SK-N-MC (cell line): ENCODE data around the gene VEZF1.
"Not testable (repeated sequence)": the region's sequence is repeated elsewhere in the genome, so short reads cannot be mapped to it uniquely, and the experiment has no call there.

Experiments used
- DNase-seq: peaks from one replicate; pipeline ENCODE4 v3.0.0-alpha.2; 2011; ENCODE audit warnings: low read depth, low spot score
- H3K27ac ChIP-seq: fragments of 200-600 bp; sonication (generic); 2 replicates; pipeline ENCODE4 v1.5.1; 2016; ENCODE audit warnings: mixed run types
- H3K36me3 ChIP-seq: fragments of 200-600 bp; sonication (generic); 2 replicates; pipeline ENCODE4 v1.6.1; 2017; ENCODE audit warnings: antibody characterized with exemption, low read length, mixed read lengths; ENCODE audit not compliant: insufficient read depth
- H3K4me3 ChIP-seq: fragments of 200-600 bp; sonication (generic); 2 replicates; pipeline ENCODE4 v1.5.1; 2016
- H3K9ac ChIP-seq: fragments of 200-600 bp; sonication (generic); 2 replicates; pipeline ENCODE4 v1.8.0; 2017; ENCODE audit warnings: mixed run types, mixed read lengths; ENCODE audit not compliant: insufficient read length
- H3K9me3 ChIP-seq: fragments of 200-600 bp; sonication (generic); 2 replicates; pipeline ENCODE4 v1.6.1; 2017; ENCODE audit warnings: low read depth, mild to moderate bottlenecking, antibody characterized with exemption, low read length, moderate library complexity, mixed read lengths
- EZH2 ChIP-seq: fragments of 200-600 bp; sonication (generic); IDR thresholded peaks from one replicate; pipeline ENCODE4 v1.6.1; 2017; ENCODE audit warnings: antibody characterized with exemption
- FOXP2 ChIP-seq: optimal IDR thresholded peaks from 2 replicates; pipeline ENCODE3; 2011; ENCODE audit warnings: mild to moderate bottlenecking, moderate library complexity; ENCODE audit not compliant: insufficient read depth; ENCODE audit errors: extremely low read length, control extremely low read depth
- POLR2AphosphoS5 ChIP-seq: IDR thresholded peaks from 2 replicates; pipeline ENCODE4 v1.6.1; 2012; ENCODE audit warnings: mild to moderate bottlenecking, low read depth, low read length, borderline replicate concordance

The VEZF1 gene

DNA sequence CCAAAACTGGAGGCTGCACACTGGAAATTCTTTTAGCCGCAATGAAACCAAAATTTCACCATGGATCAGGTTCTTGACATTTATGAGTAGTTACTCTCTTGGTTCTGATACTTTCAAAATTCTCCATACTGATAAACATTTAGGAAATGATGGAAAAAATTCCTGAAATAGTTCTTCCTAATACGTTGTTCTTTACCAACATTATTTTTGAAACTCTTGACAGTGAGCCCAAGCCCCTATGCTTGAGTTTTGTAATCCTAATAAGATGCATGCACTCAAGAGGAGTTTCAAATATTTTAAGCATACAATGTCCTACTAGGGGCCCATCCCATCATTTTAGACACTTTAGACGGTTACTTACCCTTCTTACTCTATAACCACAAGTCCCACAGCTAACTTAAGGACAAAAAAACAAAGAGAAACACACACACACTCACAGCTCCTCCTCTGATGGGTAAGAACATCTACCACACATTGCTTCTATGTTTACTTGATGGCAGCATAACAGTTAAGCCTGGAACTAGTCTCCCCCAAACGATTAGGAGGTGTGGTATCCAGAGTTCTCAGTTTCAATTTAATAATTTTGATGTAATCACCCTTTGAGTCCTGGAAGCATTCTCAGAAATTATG lies 3.7 kb downstream of the VEZF1 start:
- no peaks in the 10 kb centered on the region for H3K9me3 ChIP-seq
- peaks cover 57% of the 10 kb centered on the region for H3K36me3 ChIP-seq
- peak overlapping the region; percentile 87 for H3K9ac ChIP-seq
- H3K27ac ChIP-seq = peak overlapping the region; percentile 78
- TF ChIP-seq EZH2 (no peak), FOXP2 (no peak), POLR2AphosphoS5 (no peak)
- H3K4me3 ChIP-seq = peak overlapping the region; percentile 82
- DNase-seq = no peak

DNA sequence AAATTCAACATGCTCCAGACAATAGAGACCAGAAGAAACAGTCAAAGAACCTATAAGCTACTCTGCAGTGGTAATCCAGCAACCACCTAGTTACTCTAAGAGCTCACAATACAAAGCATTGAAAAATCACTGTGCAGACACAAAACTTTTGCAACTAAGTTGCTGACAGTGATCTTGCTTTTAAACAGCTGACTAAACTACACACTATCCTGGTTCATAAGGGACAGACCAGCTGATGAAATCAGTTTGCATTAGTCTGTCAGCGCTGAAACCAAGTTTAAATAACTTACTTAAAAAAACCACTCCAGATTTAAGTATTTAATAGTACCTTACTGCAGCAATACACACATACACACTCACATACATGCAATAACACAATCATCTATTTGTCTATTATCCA lies 4.6 kb downstream of the VEZF1 start:
- TF ChIP-seq FOXP2 (no peak), EZH2 (no peak), POLR2AphosphoS5 (no peak)
- Histone ChIP-seq H3K9ac (no peak overlapping the region), H3K9me3 (no peaks in the 10 kb centered on the region), H3K36me3 (peaks cover 66% of the 10 kb centered on the region), H3K4me3 (no peak overlapping the region), H3K27ac (no peak overlapping the region)
- no peak for DNase-seq

GRCh38 chr17:57982452-57983170 lies 5.4 kb downstream of the VEZF1 start:
- H3K36me3 ChIP-seq = peaks cover 74% of the 10 kb centered on the region
- H3K9ac ChIP-seq = no peak overlapping the region
- TF ChIP-seq EZH2 (no peak), FOXP2 (no peak), POLR2AphosphoS5 (no peak)
- DNase-seq = no peak
- H3K27ac ChIP-seq = no peak overlapping the region
- no peaks in the 10 kb centered on the region for H3K9me3 ChIP-seq
- H3K4me3 ChIP-seq = no peak overlapping the region

GRCh38 chr17:57980522-57980921 lies 7.5 kb downstream of the VEZF1 start:
- H3K9me3 ChIP-seq = no peaks in the 10 kb centered on the region
- no peak overlapping the region for H3K4me3 ChIP-seq
- peaks cover 93% of the 10 kb centered on the region for H3K36me3 ChIP-seq
- TF ChIP-seq POLR2AphosphoS5 (no peak), FOXP2 (no peak), EZH2 (no peak)
- H3K27ac ChIP-seq = no peak overlapping the region
- no peak for DNase-seq
- H3K9ac ChIP-seq = no peak overlapping the region

DNA sequence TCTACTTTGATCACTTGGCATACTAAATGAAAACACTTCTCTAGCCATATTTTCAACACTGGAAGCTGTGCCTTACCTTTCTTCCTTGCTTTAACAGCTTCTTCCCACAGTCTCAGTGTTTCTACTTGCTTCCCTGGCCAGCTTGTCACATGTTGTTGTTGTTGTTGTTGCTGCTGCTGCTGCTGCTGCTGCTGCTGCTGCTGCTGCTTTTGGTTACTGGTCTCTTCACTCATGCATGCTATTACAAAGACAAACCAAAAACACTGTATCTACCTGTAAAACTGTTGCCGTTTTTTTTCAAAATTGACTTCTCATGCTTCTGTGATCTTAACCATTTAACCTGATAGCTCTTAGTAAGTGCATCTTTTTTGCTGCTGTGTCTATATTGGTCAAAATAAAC lies 9.0 kb downstream of the VEZF1 start:
- no peak for DNase-seq
- H3K27ac ChIP-seq = no peak overlapping the region
- H3K4me3 ChIP-seq = no peak overlapping the region
- no peak overlapping the region for H3K9ac ChIP-seq
- no peaks in the 10 kb centered on the region for H3K9me3 ChIP-seq
- peaks cover 97% of the 10 kb centered on the region for H3K36me3 ChIP-seq
- TF ChIP-seq POLR2AphosphoS5 (no peak), FOXP2 (no peak), EZH2 (no peak)

GRCh38 chr17:57976594-57976993 lies 11.5 kb downstream of the VEZF1 start:
- DNase-seq = no peak
- Histone ChIP-seq H3K27ac (no peak overlapping the region), H3K9me3 (no peaks in the 10 kb centered on the region), H3K36me3 (peaks cover 82% of the 10 kb centered on the region), H3K4me3 (no peak overlapping the region), H3K9ac (no peak overlapping the region)
- TF ChIP-seq POLR2AphosphoS5 (no peak), FOXP2 (no peak), EZH2 (no peak)

DNA sequence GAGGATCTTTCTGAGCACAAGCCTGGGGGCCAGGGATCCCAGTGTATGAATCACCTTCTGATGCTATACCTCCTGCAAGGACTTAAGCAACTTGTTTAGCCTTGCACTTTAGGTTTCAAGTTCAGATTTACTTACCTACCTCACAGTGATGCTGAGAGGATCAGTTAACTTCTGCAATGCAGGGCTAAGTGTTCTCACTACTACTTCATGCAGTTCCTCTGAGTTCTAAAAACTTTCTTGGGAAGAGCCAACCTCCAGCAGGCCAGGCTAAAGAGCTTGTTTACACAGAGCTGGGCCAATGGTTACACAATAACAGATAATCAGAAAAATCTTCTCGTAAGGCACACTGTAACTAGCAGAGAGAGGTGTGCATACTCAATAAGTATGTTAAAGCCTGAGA lies 13.0 kb downstream of the VEZF1 start:
- H3K27ac ChIP-seq = no peak overlapping the region
- no peak overlapping the region for H3K9ac ChIP-seq
- no peaks in the 10 kb centered on the region for H3K9me3 ChIP-seq
- H3K4me3 ChIP-seq = no peak overlapping the region
- H3K36me3 ChIP-seq = peaks cover 67% of the 10 kb centered on the region
- TF ChIP-seq EZH2 = no peak
- TF ChIP-seq POLR2AphosphoS5 = no peak
- no peak for TF ChIP-seq FOXP2
- no peak for DNase-seq

- not testable (repeated sequence) for DNase-seq, H3K9me3 ChIP-seq, H3K27ac ChIP-seq, H3K4me3 ChIP-seq, H3K9ac ChIP-seq
- peaks cover 59% of the 10 kb centered on the region for H3K36me3 ChIP-seq
These were observed 13.8 kb downstream of the VEZF1 start for GRCh38 chr17:57974053-57974824.

- DNase-seq = no peak
- Histone ChIP-seq H3K27ac (no peak overlapping the region), H3K36me3 (peaks cover 40% of the 10 kb centered on the region), H3K4me3 (no peak overlapping the region), H3K9ac (no peak overlapping the region), H3K9me3 (no peaks in the 10 kb centered on the region)
- TF ChIP-seq FOXP2 = no peak
- TF ChIP-seq POLR2AphosphoS5 = no peak
- no peak for TF ChIP-seq EZH2
These were observed 15.9 kb downstream of the VEZF1 start for GRCh38 chr17:57972151-57972550.
